ENCODE results near the gene PIGW.
"Not testable (repeated sequence)": the region's sequence is repeated elsewhere in the genome, so short reads cannot be mapped to it uniquely, and the experiment has no call there.

The PIGW gene

GRCh38 chr17:36534840-36535668 is at the start of gene PIGW, which contains the start of gene MYO19:
TSS of gene PIGW (plus strand) at chr17:36534987. CDS start at chr17:36537102, 2,115 bp downstream.
TSS of gene MYO19 (minus strand) at chr17:36534868. CDS start at chr17:36532538, 2,330 bp downstream.
- peak; percentile 83 to 88 for DNase-seq

- DNase-seq = no peak
These were observed 49.8 kb upstream of the PIGW start for GRCh38 chr17:36485027-36485426.

- no peak for DNase-seq
These were observed 49.0 kb upstream of the PIGW start for GRCh38 chr17:36485805-36486203.

- DNase-seq = peak; percentile 86 to 87
These were observed 48.3 kb upstream of the PIGW start, which contains the start of gene ZNHIT3 for GRCh38 chr17:36486204-36487194. TSS of gene ZNHIT3 (plus strand) at chr17:36486681. CDS start at chr17:36486700, 19 bp downstream.

GRCh38 chr17:36493956-36494355 is 40.8 kb upstream of the PIGW start:
- DNase-seq = no peak

GRCh38 chr17:36494674-36495073 is 40.1 kb upstream of the PIGW start:
- DNase-seq = no peak

GRCh38 chr17:36495076-36495578 is 39.7 kb upstream of the PIGW start:
- DNase-seq = no peak

GRCh38 chr17:36496018-36496789 is 38.6 kb upstream of the PIGW start:
- no peak for DNase-seq

- DNase-seq = no peak
These were observed 36.6 kb upstream of the PIGW start for GRCh38 chr17:36498155-36498554.

GRCh38 chr17:36498560-36499300 is 36.1 kb upstream of the PIGW start:
- no peak for DNase-seq

GRCh38 chr17:36500745-36501225 is 34.0 kb upstream of the PIGW start:
- DNase-seq = no peak

- no peak for DNase-seq
These were observed 33.4 kb upstream of the PIGW start for GRCh38 chr17:36501351-36501750.

- DNase-seq = no peak
These were observed 32.8 kb upstream of the PIGW start for GRCh38 chr17:36501963-36502362.

GRCh38 chr17:36503456-36504155 is 31.2 kb upstream of the PIGW start:
- no peak for DNase-seq

GRCh38 chr17:36504156-36504545 is 30.6 kb upstream of the PIGW start:
- no peak for DNase-seq

- no peak for DNase-seq
These were observed 29.6 kb upstream of the PIGW start for GRCh38 chr17:36505171-36505570.

GRCh38 chr17:36506249-36506826 is 28.4 kb upstream of the PIGW start:
- no peak for DNase-seq

- DNase-seq = no peak
These were observed 28.0 kb upstream of the PIGW start for GRCh38 chr17:36506831-36507230.

- no peak for DNase-seq
These were observed 27.5 kb upstream of the PIGW start for GRCh38 chr17:36507266-36507665.

- DNase-seq = not testable (repeated sequence)
These were observed 26.3 kb upstream of the PIGW start for GRCh38 chr17:36508439-36508838.

Data from activated CD4-positive, alpha-beta T cell treated with anti-CD3 and anti-CD28 coated beads for 4 hours (primary cell).